Islet precursor cell (in vitro differentiated cells): ENCODE data around the gene MTMR11.
"Not testable (repeated sequence)": the region's sequence is repeated elsewhere in the genome, so short reads cannot be mapped to it uniquely, and the experiment has no call there.

Experiments
- DNase-seq: peaks from one replicate; pipeline ENCODE4 v3.0.0-alpha.2; 2018

MTMR11 gene

DNA sequence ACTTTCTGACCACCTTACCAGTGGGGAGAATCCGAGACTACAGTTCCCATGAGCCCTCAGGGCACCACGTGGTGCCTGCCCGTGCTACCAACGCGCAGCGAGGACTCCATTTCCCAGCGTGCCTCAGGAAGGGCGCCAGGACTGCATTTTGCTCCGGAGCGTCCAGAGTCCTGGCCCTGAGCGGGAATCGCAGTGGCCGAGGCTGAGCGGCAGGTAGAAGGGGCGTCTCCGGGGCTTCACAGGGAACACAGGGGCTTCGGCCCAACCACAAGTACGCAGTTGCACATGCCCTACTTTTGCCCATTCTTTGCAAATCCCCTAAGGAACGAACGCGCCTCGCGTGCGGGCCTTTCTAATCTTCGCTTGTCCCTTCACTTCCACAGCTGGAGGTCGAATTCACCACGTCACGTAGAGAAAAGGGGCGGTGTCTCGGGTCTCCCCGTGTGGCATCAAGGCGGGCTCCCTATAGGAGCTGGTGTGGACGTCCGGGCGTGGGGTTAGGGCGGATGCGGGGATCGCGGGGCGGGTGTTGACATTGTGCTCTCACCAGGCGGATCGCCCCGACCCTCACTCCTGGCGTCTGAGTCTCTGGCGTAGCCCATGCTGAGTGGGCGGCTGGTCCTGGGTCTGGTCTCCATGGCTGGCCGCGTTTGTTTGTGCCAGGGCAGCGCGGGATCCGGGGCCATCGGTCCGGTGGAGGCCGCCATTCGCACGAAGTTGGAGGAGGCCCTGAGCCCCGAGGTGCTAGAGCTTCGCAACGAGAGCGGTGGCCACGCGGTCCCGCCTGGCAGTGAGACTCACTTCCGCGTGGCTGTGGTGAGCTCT, 37.0 kb downstream of the MTMR11 start, which contains the start of gene BOLA1:
BOLA1 (plus strand) TSS at position 109 of the 825 bp plus-strand sequence; CDS start at position 601, 492 bp downstream.
- DNase-seq, result peak; percentile 94

DNA sequence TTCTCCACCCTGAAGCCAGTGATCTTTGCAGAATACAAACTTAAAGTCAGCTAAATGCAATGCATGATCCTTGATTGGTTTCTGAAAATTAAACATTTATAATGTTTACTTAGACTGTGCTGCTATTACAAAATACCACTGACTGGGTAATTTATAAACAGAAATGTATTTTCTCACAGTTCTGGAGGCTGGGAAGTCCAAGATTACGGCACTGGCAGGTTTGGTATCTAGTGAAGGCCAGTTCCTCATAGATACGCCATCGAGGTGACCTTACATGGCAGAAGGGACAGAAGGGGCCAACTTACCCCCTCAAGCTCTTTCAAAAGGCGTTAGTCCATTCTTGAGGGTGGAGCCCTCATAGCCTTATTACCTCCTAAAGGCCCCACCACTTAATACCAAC, 40.1 kb downstream of the MTMR11 start:
- no peak for DNase-seq

DNA sequence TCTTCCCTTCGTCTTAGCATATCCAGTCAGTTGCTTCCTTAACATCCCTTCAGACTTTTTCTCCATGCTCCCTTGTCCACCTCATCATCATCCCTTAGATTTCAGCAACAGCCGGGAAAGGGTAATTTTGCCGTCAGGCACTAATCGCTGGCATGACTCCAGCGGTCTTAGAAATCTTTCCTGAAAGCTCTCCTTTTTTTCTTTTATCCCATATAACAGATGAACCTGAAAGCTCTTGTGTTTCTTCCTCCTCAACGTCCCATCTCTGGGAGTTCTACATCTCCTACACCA, 47.7 kb downstream of the MTMR11 start:
- no peak for DNase-seq

GRCh38 chr1:149888247-149888998, 48.3 kb downstream of the MTMR11 start:
- peak; percentile 95 for DNase-seq

GRCh38 chr1:149887456-149888246, 49.0 kb downstream of the MTMR11 start:
- DNase-seq, result peak; percentile 95

- DNase-seq, result not testable (repeated sequence)
Observed at GRCh38 chr1:149887196-149887455, 49.6 kb downstream of the MTMR11 start.

GRCh38 chr1:149886396-149887195, 50.1 kb downstream of the MTMR11 start:
- DNase-seq, result peak; percentile 96

GRCh38 chr1:149886121-149886395, 50.6 kb downstream of the MTMR11 start:
- not testable (repeated sequence) for DNase-seq

DNA sequence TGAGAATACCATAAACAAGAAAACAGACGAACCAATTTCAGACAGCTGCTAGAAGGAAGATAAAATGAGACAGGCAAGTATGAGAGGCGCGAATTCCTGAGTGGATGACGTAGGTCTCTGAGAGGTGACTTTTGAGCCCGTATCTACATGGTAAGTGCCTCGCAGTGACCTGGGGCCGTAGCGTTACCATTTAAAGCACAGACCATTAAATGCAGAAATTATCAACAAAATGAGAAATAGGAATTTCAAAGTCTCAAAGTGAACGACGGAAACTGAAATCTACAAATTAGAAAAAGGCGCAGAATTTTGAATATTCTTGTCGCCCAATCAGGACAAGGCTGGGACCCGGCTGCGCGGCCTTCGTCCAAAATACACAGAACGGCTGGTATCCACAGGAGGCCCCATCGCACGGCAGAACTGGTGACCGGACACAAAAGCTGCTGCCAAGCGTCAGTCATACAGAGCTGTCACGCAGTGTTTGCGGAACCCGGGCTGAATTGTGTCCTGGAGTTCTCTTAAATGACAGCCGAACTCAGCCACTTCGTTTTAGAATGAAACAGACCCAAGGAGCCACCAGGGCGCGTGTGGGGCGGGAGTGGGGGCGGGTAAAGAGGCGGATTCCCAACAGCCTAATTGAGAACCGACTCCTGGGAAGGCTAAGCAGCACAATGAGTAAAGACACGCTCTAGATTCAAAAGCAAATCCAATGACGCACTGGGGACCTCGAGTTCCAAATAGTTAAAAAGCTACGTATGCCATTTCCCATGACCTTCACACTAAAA, 51.1 kb downstream of the MTMR11 start:
- peak; percentile 88 for DNase-seq

GRCh38 chr1:149884433-149885338, 52.0 kb downstream of the MTMR11 start:
- DNase-seq, result no peak

- no peak for DNase-seq
Observed at GRCh38 chr1:149883598-149884247, 53.0 kb downstream of the MTMR11 start.

DNA sequence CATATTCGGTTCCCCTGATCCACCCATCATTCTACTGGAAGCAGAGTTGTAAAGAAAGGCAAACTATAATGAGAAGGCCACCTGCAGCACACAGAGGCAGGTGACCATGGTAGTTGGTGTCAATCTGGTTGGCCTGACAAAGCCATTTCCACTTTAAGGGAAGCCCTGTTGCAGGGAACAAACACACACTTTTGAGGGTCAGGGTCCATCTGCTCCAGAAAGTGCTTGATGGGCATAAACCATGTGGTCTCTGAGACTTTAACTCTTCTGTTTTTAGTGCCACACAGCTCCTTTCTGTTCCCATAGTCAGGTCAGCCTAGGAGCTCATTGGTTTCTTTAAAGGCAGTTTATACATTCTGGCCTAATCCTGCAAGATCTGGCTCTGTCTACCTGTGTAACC, 54.8 kb downstream of the MTMR11 start:
- DNase-seq, result no peak

- DNase-seq, result no peak
Observed at GRCh38 chr1:149879556-149879955, 57.1 kb downstream of the MTMR11 start.
